IPS-18c (cell line): ENCODE results near the gene ZC2HC1B.
"Not testable (repeated sequence)": the region's sequence is repeated elsewhere in the genome, so short reads cannot be mapped to it uniquely, and the experiment has no call there.

Experiments used
- H3K4me3 ChIP-seq: 2 replicates; pipeline ENCODE4 v1.7.0; 2013; ENCODE audit warnings: low read depth, mild to moderate bottlenecking, low read length, moderate library complexity; ENCODE audit not compliant: insufficient read depth
- H3K9me3 ChIP-seq: one replicate; pipeline ENCODE4 v1.6.1; 2013; ENCODE audit warnings: mild to moderate bottlenecking, low read length, moderate library complexity; ENCODE audit not compliant: control insufficient read depth, insufficient read depth

ZC2HC1B gene

DNA sequence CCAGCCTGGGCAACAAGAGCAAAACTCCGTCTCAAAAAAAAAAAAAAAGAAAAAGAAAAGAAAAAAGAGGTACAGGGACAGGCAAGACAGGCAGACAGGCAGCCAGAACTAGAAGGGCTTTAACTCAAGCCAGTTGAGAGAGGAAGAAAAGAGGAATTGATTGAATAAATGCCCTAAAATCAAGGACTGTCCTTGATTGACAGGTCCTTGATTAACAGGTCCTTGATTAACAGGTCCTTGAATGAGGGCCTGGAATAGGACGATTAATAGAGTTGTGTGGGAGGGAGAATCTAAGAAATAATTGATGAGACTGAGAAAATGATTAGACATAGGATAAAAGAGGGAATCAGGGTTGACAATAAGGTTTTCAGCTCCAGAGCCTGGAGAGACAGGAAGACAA, 36.1 kb downstream of the ZC2HC1B start:
- Histone ChIP-seq H3K9me3 (no peaks in the 10 kb centered on the region), H3K4me3 (no peak overlapping the region)

DNA sequence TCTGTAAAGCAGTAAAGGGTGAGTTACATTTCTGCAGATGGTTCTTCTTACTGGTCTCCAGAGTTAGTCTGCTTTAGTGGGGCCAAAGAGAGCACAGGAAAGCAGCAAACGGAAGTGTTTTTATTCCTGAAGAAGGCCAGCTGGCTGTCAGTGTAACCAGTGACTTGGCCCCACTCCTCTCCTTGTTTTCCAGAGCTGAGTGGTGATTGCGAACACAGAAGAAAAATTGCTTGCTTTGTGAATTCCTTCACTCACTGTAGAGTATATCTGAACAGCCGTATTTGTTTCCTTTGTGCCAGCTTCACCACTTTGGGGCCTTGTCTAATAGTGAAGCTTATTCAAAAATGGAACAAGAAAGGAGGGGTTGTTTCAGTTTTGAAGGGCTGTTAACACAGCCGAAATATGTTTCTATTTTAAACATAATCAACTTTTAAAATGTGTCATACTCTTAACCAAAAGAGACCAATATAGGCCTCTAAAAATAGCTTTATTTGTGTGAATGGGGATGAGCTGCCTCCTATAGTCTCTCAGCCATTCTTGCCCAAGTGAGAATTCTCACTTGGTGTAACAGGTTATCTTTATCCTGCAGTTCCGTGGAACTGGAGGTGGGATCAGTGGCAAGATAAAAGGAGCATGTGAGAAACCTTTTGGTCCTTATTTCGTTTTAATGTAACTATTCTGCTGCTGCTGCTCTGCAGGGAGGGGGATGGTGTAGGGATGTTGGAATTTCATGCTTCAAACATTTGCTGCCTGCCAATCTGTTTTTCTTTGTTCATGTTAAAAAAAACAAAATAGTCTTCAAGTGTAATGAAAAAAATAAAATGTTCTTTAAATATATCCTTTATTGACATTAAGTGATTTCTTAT, 37.8 kb downstream of the ZC2HC1B start:
- Histone ChIP-seq H3K4me3 (no peak overlapping the region), H3K9me3 (no peaks in the 10 kb centered on the region)

DNA sequence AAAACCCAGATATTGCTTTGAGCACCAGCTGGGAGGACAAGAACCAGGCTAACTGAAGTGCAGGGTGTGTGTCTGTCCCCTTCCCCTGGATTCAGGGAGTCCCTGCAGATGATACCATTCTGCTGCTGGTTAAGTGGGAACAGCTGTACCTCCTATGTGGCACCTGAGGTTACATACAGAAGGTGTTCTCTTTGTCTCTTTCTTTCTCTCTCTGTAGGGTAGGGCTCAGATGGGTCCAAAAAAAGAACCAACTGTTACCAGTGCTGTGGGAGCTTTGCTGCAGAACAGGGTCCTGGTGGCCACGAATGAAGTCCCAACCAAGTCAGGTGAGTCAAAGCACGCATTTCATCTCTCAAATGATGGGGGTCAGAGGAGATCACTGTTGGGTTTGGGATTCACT, 38.6 kb downstream of the ZC2HC1B start:
- no peak overlapping the region for H3K4me3 ChIP-seq
- H3K9me3 ChIP-seq = no peaks in the 10 kb centered on the region

DNA sequence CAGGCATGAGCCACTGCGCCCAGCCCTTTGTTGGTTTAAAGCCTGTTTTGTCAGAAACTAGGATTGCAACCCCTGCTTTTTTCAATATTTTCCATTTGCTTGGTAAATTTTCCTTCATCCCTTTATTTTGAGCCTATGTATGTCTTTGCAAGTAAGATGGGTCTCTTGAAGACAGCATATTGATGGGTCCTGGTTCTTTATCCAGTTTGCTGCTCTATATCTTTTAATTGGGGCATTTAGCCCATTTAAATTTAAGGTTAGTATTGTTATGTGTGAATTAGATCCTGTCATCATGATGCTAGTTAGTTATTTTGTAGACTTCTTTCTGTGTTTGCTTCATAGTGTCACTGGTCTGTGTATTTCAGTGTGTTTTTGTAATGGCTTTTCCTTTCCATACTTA, 46.8 kb downstream of the ZC2HC1B start:
- Histone ChIP-seq H3K4me3 (no peak overlapping the region), H3K9me3 (no peaks in the 10 kb centered on the region)

DNA sequence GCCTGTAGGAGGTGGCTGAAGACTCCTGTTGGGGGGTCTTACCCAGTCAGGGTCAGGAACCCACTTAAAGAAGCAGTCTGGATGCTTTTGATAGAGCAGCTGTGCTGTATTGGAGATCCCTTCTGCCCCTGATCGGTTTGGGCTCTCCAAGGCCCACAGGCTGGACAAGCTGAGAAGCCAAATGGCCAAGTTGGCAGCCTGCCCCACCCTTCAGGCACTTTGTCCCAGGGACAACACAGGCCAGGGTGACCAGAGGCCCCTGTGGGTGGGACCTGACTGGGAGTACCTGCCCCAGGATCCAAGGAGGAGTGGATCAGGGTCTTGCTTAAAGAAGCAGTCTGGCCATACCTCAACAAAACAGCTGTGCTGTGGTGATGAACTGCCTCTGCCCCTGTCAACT, 48.4 kb downstream of the ZC2HC1B start:
- Histone ChIP-seq H3K9me3 (no peaks in the 10 kb centered on the region), H3K4me3 (no peak overlapping the region)

DNA sequence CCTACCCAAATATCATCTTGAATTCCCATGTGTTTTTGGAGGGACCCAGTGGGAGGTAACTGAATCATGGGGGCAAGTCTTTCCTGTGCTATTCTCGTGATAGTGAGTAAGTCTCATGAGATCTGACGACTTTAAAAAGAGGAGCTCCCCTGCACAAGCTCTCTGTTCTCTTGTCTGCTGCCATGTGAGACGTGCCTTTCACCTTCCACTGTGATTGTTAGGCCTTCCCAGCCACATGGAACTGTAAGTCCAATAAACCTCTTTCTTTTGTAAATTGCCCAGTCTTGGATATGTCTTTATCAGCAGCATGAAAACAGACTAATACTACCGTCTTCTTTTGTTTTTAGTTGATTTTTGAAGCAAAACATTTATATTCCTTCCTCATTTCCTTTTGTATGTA, 52.8 kb downstream of the ZC2HC1B start:
- H3K4me3 ChIP-seq, H3K9me3 ChIP-seq: not testable (repeated sequence)

DNA sequence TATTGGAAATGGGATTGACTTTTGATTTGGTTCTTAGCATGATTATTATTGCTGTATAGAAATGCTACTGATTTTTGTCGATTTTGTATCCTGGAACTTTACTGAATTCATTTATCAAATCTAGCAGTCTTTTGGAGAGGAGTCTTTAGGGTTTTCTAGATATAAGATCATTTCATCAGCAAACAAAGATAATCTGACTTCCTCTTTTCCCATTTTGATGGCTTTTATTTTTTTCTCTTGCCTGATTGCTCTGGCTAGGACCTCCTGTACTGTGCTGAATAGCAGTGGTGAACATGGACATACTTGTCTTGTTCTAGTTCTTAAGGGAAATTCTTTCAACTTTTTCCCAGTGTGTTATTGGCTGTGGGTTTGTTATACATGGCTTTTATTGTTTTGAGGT, 64.6 kb downstream of the ZC2HC1B start:
- Histone ChIP-seq H3K4me3 (no peak overlapping the region), H3K9me3 (peaks cover 2% of the 10 kb centered on the region)

DNA sequence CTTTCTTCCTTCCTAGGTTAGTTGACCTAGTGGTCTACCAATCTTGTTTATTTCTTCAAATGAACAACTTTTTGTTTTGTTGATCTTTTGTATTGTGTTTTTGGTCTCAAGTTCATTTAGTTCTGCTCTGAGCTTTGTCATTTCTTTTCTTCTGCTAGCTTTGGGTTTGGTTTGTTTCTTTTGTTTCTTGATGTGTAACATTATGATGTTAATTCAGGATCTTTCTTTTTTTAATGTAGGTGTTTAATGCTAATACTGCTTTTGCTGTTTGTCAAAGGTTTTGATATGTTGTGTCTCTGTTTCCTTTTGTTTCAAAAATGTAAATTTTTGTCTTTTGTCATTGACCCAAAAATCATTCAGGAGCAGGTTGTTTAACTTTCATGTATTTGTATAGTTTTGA, 65.7 kb downstream of the ZC2HC1B start:
- no peak overlapping the region for H3K4me3 ChIP-seq
- peaks cover 2% of the 10 kb centered on the region for H3K9me3 ChIP-seq

DNA sequence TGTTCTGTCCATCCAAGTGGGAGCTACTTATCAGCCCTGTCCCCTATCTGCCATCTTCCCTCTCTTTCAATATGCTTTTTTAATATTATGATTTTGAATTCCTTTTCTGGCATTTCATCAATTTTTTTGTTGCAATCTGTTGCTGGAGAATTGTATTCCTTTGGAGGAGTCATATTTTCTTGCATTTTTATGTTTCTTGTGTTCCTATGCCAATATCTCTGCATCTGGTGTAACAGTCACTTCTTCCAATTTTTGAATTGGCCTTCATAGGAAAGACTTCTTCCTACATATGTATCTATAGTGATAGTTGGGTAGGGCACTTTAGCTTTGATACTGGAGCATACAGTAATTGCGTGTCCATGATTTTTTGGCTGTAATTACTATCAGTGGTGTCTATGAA, 70.1 kb downstream of the ZC2HC1B start:
- Histone ChIP-seq H3K4me3 (no peak overlapping the region), H3K9me3 (peaks cover 2% of the 10 kb centered on the region)

DNA sequence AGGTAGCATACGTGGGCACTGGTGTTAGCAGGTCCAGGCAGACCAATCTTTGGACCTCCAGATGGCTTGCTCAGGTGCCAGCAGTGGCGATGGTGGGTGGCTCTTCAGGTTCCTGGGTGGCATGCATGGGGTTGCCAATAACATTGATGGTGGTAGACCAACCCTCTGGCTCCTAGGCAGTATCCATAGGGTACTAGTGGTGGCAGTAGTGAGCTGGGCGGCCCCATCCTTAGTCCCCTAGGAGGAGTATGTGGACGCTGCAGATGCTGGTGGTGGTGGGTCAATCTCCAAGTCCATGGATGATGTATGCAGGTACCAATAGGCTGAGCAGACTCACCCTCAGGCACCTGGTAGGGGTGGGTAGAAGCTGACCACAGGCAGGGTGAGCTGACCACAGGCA, 70.6 kb downstream of the ZC2HC1B start:
- Histone ChIP-seq H3K4me3 (no peak overlapping the region), H3K9me3 (peaks cover 2% of the 10 kb centered on the region)

DNA sequence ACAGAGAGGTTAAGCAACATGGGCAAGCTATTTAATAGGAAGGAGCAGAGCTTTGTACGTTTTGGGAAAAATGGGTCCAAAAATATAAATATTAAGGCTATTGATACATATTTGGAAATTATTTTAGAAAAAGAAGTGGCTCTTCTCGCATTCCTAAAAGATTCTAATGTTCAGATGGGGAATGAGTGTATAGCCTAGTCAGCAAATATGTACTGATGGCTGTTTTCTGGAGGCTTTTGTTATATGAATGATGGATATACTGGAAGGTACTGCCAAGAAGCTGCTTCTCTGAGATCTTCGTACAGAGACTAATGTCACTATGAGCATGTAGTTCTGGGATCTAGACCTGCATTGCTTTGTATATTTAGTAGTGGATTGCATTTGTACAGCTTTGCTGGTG, 72.1 kb downstream of the ZC2HC1B start:
- Histone ChIP-seq H3K4me3 (no peak overlapping the region), H3K9me3 (peaks cover 2% of the 10 kb centered on the region)

DNA sequence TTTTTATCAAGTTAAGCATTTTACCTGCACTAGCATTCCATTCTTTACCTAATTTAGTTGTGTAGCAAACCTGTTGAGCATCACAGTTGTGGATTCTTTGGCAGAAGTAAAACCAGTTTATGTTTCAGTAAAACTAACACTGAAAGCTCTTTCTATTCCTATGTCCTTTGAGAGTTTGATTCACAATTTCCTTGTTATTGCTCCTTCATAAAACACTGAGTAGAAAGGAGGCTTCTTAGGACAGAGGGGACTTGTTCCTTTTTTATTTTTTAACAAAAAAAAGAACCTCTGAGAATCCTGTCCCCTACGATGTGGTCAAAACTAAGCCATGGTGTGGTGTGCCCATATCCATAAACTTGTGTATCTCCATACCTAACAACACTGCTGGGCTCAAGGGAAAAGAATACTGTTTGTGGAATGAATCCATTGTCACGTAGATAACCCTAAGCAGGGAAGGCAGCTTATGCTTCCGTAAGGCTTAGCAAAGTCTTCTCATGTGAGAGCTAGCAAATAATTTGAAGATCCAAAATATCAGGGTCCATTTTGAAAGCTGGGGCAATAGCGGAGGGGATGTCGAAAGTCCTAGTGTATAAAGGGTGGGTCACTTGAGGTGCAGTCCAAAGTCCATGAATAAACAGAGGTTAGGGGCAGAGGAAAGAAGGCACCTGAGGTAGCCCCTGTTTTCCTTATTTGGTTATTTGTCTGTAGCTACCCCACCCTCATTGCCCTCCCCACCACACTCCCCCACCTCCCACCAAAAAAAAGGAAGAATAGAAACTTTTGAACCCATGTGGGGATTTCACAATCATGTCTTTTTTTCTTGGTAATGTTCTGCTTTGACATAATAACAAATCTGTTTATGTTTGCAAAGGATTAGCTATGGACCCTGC, 72.7 kb downstream of the ZC2HC1B start:
- Histone ChIP-seq H3K4me3 (no peak overlapping the region), H3K9me3 (no peaks in the 10 kb centered on the region)

DNA sequence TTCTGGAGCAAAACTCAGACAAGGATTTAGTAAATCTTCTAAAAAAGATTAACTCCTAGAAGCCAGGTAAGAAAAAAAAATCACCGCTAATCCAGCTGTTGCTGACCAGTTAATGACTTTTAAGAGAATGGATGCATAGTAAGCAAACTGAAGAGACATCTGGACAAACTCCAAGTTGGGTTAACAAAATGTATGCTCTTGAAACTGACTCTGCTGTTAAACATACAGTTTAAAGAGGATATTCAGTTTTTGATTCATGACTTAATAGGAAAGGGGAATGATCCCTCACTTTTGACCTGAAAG, 73.3 kb downstream of the ZC2HC1B start:
- H3K4me3 ChIP-seq = no peak overlapping the region

DNA sequence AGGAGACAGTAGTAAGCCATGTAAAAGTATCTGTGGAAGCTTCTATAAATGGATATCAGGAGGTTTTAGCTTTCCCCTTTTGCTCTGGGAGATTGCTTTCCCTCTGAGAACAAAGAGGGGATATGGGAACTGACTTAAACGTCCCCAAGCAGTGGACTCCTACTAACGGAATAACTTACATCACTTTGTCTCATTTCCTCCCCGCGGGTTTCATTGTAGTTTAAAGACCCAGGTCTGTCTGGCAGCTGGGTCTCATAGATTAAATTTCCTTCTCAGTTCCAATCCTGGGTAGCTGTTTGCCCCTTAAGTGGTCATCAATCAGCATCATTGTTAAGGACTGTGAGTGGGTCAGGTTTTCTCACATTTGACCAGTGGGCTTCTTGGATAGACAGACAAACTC, 75.1 kb downstream of the ZC2HC1B start:
- no peak overlapping the region for H3K4me3 ChIP-seq

More for the DNA sequence above, 73.3 kb downstream of the ZC2HC1B start:
- H3K9me3 ChIP-seq = no peaks in the 10 kb centered on the region

DNA sequence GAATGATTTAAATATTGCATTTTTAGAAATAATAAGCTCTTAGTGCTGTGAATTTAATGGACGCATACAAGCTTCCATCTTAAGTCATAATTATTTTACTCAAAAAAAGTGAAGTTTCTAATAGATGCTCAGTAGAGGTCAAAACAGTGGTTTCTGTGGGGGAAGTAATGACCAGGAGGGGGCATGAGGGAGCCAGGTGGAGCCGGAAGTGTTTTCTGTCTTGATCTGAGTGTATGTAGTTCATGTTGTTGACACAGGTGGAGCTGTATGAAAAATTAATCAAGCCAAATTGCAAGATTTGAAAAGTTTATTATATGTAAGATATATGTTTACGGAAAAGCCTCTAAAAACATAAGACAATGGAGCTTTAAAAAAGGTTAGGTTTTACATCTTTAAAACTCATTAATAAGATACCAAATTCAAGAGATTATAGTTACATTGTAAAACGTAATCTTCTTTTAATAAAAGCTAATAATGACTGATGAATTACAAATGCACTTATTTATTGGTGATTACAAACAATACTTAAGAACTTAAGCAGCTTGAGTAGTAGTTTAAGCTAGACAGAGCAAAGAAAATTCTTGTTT, 75.8 kb downstream of the ZC2HC1B start:
- H3K4me3 ChIP-seq = no peak overlapping the region
- no peaks in the 10 kb centered on the region for H3K9me3 ChIP-seq

More for the DNA sequence above, 75.1 kb downstream of the ZC2HC1B start:
- H3K9me3 ChIP-seq = no peaks in the 10 kb centered on the region

DNA sequence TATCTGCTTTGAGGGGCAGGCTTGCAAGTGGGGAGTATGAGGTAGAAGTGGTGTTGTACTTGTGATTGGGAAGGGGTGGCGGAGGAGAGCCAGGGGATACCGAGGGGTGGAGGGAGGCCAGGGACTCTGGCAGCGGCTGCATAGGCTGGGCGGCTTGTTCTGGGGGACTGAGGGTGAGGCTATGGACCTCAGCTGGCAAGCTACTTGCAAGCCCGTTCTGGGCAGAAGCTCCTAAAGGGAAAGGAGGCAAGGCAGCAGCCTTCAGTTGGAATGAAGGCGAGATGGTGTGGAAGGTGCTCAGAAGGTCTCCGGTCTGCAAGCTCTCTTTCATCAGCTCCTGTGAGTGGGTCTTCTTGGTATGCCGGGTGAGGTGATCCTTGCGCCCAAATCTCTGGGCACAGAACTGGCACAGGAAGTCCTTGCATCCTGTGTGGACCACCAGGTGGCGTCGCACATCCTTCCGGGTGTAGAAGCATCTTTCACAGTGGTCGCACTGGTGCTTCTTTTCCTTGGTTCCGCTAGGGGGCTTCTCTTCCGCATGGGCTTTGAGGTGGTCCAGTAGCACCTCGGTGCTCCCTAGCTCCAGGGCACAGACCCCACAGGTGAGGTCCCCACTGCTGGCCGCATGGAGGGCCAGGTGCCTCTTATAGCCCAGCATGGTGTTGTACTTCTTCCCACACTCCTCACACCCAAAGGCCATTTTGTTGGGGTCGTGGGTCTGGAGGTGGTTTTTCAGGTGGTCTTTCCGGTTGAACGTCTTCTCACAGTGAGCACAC, 77.8 kb downstream of the ZC2HC1B start:
- no peak overlapping the region for H3K4me3 ChIP-seq

DNA sequence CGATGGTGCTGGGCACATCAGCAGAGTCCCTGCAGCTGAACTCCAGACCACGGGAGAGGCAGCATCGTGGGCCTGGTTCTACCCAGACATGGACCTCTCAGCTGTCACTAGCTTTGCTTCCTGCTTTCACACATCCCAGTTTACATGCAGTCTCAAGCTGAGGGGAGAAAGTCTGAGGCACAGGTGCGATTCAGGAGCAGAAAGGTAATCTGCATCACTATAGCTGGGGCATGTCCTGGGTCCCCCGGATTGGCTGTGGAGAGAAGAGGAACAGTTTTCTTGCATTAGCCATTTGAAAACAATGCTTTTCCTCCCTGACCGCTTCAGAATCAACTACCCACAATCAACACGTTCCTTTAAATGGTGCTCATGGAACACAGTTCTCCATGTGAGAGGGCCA, 83.9 kb downstream of the ZC2HC1B start:
- H3K9me3 ChIP-seq = no peaks in the 10 kb centered on the region
- H3K4me3 ChIP-seq = no peak overlapping the region

More for the DNA sequence above, 77.8 kb downstream of the ZC2HC1B start:
- no peaks in the 10 kb centered on the region for H3K9me3 ChIP-seq
